ENCODE data around the gene RAPGEF2.
"Not testable (repeated sequence)": the region's sequence is repeated elsewhere in the genome, so short reads cannot be mapped to it uniquely, and the experiment has no call there.

DNA sequence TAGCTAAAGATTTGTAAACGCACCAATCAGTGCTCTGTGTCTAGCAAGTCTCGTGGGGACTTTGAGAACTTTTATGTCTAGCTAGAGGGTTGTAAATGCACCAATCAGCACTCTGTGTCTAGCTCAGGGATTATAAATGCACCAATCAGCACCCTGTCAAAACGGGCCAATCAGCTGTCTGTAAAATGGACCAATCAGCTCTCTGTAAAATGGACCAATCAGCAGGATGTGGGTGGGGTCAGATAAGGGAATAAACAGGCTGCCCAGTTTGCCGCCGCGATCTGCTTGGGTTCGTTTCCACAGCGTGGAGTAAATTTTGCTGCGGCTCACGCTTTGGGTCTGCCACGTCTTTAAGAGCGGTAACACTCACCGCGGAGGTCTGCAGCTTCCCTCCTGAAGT is 148.7 kb downstream of the RAPGEF2 start:
- not testable (repeated sequence) for TF ChIP-seq CTCF (conservative IDR thresholded peaks at IDR 0.05; ENCODE audit: low read depth, low read length); EZH2 (IDR thresholded peaks at IDR 0.05; ENCODE audit: low read length, unreplicated experiment)
